Panc1 (cell line): Measurements from ENCODE around the gene ALK. TPM values are rescaled to one million over a fixed set of nuclear protein-coding genes. Genes with fewer than 3 reads are reported as not detected.

ENCODE experiments used
- ATAC-seq: fragments of 200-7000 bp; cut with Tn5 transposase; 2 replicates; pipeline ENCODE4 v1.9.1; 2020; ENCODE audit warnings: mild to moderate bottlenecking, moderate library complexity
- BruUV-seq: library from RNA; stranded (reverse); fragments of 400-500 nt; replicated peaks from 2 replicates; lab custom pipeline; 2021; lab: Mats Ljungman, UMichigan
- CTCF ChIA-PET: fragments of 300-600 bp; sonication (Branson Sonifier 250); formaldehyde crosslinking; loops from one replicate; lab custom pipeline; 2022; ENCODE audit warnings: antibody characterized with exemption; lab: Charles Lee
- POLR2A ChIA-PET: fragments of 300-600 bp; sonication (Branson Sonifier 250); formaldehyde crosslinking; loops from one replicate; lab custom pipeline; 2022; ENCODE audit warnings: antibody characterized with exemption; lab: Charles Lee
- DNase-seq: peaks from one replicate; pipeline ENCODE4 v3.0.0-alpha.2; 2010; ENCODE audit warnings: low read depth, low spot score
- H3K27ac ChIP-seq: 2 replicates; pipeline ENCODE4 v1.5.1; 2011; ENCODE audit warnings: mild to moderate bottlenecking, low read length, inconsistent platforms
- H3K27me3 ChIP-seq: fragments of 200-500 bp; sonication (Bioruptor generic); 2 replicates; pipeline ENCODE4 v1.6.0; 2014; ENCODE audit warnings: low read length, inconsistent platforms; ENCODE audit not compliant: control insufficient read depth, insufficient read depth
- H3K36me3 ChIP-seq: fragments of 200-500 bp; sonication (Bioruptor generic); 2 replicates; pipeline ENCODE4 v1.5.1; 2014; ENCODE audit warnings: inconsistent platforms, mild to moderate bottlenecking, low read length, moderate library complexity; ENCODE audit not compliant: control insufficient read depth, insufficient read depth
- H3K4me1 ChIP-seq: 2 replicates; pipeline ENCODE4 v1.5.1; 2011; ENCODE audit warnings: inconsistent platforms, mild to moderate bottlenecking, low read length, moderate library complexity; ENCODE audit not compliant: control insufficient read depth, insufficient read depth
- H3K4me3 ChIP-seq, 2 experiments: 2 replicates each; pipeline ENCODE4 v1.5.1; 2011 to 2012; ENCODE audit warnings: low read depth in 2 of 2, low read length in 2 of 2, mild to moderate bottlenecking in 2 of 2, inconsistent platforms in 1 of 2, moderate library complexity in 1 of 2
- H3K9me3 ChIP-seq: fragments of 200-500 bp; sonication (Bioruptor generic); 2 replicates; pipeline ENCODE4 v1.5.1; 2014; ENCODE audit warnings: low read depth, mild to moderate bottlenecking, inconsistent platforms, low read length, moderate library complexity; ENCODE audit not compliant: control insufficient read depth, insufficient read depth
- CTCF ChIP-seq: fragments of 450-650 bp; IDR thresholded peaks from 2 replicates; pipeline ENCODE4 v1.5.1; 2017; ENCODE audit warnings: mild to moderate bottlenecking
- POLR2AphosphoS5 ChIP-seq: IDR thresholded peaks from 2 replicates; pipeline ENCODE4 v1.6.1; 2012; ENCODE audit warnings: mild to moderate bottlenecking, low read depth, low read length, moderate library complexity
- REST ChIP-seq, 2 experiments: IDR thresholded peaks; 2 replicates each; pipeline ENCODE4 v1.6.1; 2011 to 2012; ENCODE audit warnings: low read depth in 2 of 2, control low read depth in 1 of 2, low read length in 1 of 2, mild to moderate bottlenecking in 1 of 2, moderate library complexity in 1 of 2; ENCODE audit not compliant: insufficient read depth in 1 of 2
- SIN3A ChIP-seq: IDR thresholded peaks from 2 replicates; pipeline ENCODE4 v1.6.1; 2012; ENCODE audit warnings: low read depth, mild to moderate bottlenecking, low read length, moderate library complexity, borderline replicate concordance; ENCODE audit not compliant: insufficient read depth
- TCF7L2 ChIP-seq: IDR thresholded peaks from 2 replicates; pipeline ENCODE4 v1.6.1; 2011; ENCODE audit warnings: mild to moderate bottlenecking, low read depth, low read length, inconsistent platforms
- in situ Hi-C: cut with HindIII; loops from 2 replicates; pipeline ENCODE4 v1.10.0; 2016; ENCODE audit warnings: low sequenced_read_pairs, low pct_unique_long_range_greater_than_20kb
- intact Hi-C: fragments of 100-400 bp; cut with micrococcal nuclease; formaldehyde crosslinking; loops from one replicate; pipeline ENCODE4 v1.10.0; 2022; ENCODE audit not compliant: unreplicated experiment
- total RNA-seq: library from RNA; stranded (reverse); gene quantifications from one replicate; pipeline ENCODE4 v1.2.1, GENCODE V29; 2021; ENCODE audit not compliant: unreplicated experiment

ALK gene
- total RNA-seq, 1 experiment from 2014 or later: not detected

- BruUV-seq: no TSS peak
- Histone ChIP-seq H3K4me1 (no peaks in the 10 kb centered on the region), H3K36me3 (no peaks in the 10 kb centered on the region), H3K4me3 (no peak overlapping the region), H3K9me3 (no peaks in the 10 kb centered on the region), H3K27me3 (no peaks in the 10 kb centered on the region; the same call in 1 of the 2 replicates), H3K27ac (no peak overlapping the region)
- TF ChIP-seq SIN3A (no peak), POLR2AphosphoS5 (no peak), CTCF (no peak), TCF7L2 (no peak), REST (IDR thresholded peaks at IDR 0.05; ENCODE audit: insufficient read depth in 1 of 2, low read depth in 2 of 2, low read length in 1 of 2) (no peak)
- in situ Hi-C loops: no loop called here
- ChIA-PET CTCF (no interaction called here), POLR2A (no interaction called here)
- intact Hi-C loops: no loop called here
- no peak for DNase-seq
- ATAC-seq: no peak
These were observed 526.4 kb downstream of the ALK start for GRCh38 chr2:29394981-29395350.

GRCh38 chr2:29394311-29394980, 526.9 kb downstream of the ALK start:
- ChIA-PET CTCF (no interaction called here), POLR2A (no interaction called here)
- H3K4me1 ChIP-seq: no peaks in the 10 kb centered on the region
- no TSS peak for BruUV-seq
- no peaks in the 10 kb centered on the region; the same call in 1 of the 2 replicates for H3K27me3 ChIP-seq
- in situ Hi-C loops: no loop called here
- H3K9me3 ChIP-seq: no peaks in the 10 kb centered on the region
- no peak overlapping the region for H3K4me3 ChIP-seq
- no peak overlapping the region for H3K27ac ChIP-seq
- intact Hi-C loops: no loop called here
- H3K36me3 ChIP-seq: no peaks in the 10 kb centered on the region
- TF ChIP-seq REST (IDR thresholded peaks at IDR 0.05; ENCODE audit: insufficient read depth in 1 of 2, low read depth in 2 of 2, low read length in 1 of 2) (no peak), TCF7L2 (no peak), CTCF (no peak), SIN3A (no peak), POLR2AphosphoS5 (no peak)
- ATAC-seq: no peak
- no peak for DNase-seq
